Osteoblast (primary cell): Measurements from ENCODE around the gene UBE2L6. TPM values are rescaled to one million over a fixed set of nuclear protein-coding genes. Genes with fewer than 3 reads are reported as not detected.

Source experiments
- DNase-seq: peaks from one replicate; pipeline ENCODE4 v3.0.0; 2011; ENCODE audit warnings: low spot score, mixed read lengths; ENCODE audit not compliant: insufficient read length; ENCODE audit errors: missing footprints
- H2AFZ ChIP-seq: 2 replicates; pipeline ENCODE4 v1.6.0; 2011; ENCODE audit warnings: mild to moderate bottlenecking, low read length
- H3K27ac ChIP-seq: 2 replicates; pipeline ENCODE4 v1.5.1; 2011; ENCODE audit warnings: mild to moderate bottlenecking, low read depth, low read length, moderate library complexity
- H3K27me3 ChIP-seq: 2 replicates; pipeline ENCODE4 v1.6.0; 2012; ENCODE audit warnings: mild to moderate bottlenecking, control low read depth, inconsistent platforms, low read length, moderate library complexity; ENCODE audit not compliant: insufficient read depth
- H3K36me3 ChIP-seq: 2 replicates; pipeline ENCODE4 v1.5.1; 2011; ENCODE audit warnings: mild to moderate bottlenecking, low read length, control low read depth, moderate library complexity; ENCODE audit not compliant: insufficient read depth
- H3K4me1 ChIP-seq: 2 replicates; pipeline ENCODE4 v1.5.1; 2011; ENCODE audit warnings: mild to moderate bottlenecking, low read length, control low read depth, moderate library complexity; ENCODE audit not compliant: insufficient read depth
- H3K4me2 ChIP-seq: 2 replicates; pipeline ENCODE4 v1.6.0; 2011; ENCODE audit warnings: mild to moderate bottlenecking, low read length; ENCODE audit not compliant: insufficient read depth
- H3K4me3 ChIP-seq: fragments of 200-600 bp; sonication (generic); 3 replicates; pipeline ENCODE4 v1.5.1; 2012; ENCODE audit warnings: mild to moderate bottlenecking, low read length, inconsistent platforms; ENCODE audit not compliant: insufficient read depth
- H3K79me2 ChIP-seq: 2 replicates; pipeline ENCODE4 v1.6.0; 2012; ENCODE audit warnings: mild to moderate bottlenecking, low read length, control low read depth, inconsistent platforms; ENCODE audit not compliant: insufficient read depth
- H3K9me3 ChIP-seq: 2 replicates; pipeline ENCODE4 v1.5.1; 2011; ENCODE audit warnings: low read depth, low read length, control low read depth
- H4K20me1 ChIP-seq: 2 replicates; pipeline ENCODE4 v1.6.0; 2012; ENCODE audit warnings: mild to moderate bottlenecking, low read length, control low read depth; ENCODE audit not compliant: insufficient read depth
- CTCF ChIP-seq: IDR thresholded peaks from 2 replicates; pipeline ENCODE4 v1.5.1; 2011; ENCODE audit warnings: mild to moderate bottlenecking, low read depth, low read length, moderate library complexity; ENCODE audit errors: extremely low read depth
- total RNA-seq: library from RNA; depleted of rRNA; stranded (reverse); fragments of >200 nt; gene quantifications from 2 replicates; pipeline ENCODE4 v1.2.3, GENCODE V29; 2012

The UBE2L6 gene
- total RNA-seq, 1 donor: 65.9 TPM

DNA sequence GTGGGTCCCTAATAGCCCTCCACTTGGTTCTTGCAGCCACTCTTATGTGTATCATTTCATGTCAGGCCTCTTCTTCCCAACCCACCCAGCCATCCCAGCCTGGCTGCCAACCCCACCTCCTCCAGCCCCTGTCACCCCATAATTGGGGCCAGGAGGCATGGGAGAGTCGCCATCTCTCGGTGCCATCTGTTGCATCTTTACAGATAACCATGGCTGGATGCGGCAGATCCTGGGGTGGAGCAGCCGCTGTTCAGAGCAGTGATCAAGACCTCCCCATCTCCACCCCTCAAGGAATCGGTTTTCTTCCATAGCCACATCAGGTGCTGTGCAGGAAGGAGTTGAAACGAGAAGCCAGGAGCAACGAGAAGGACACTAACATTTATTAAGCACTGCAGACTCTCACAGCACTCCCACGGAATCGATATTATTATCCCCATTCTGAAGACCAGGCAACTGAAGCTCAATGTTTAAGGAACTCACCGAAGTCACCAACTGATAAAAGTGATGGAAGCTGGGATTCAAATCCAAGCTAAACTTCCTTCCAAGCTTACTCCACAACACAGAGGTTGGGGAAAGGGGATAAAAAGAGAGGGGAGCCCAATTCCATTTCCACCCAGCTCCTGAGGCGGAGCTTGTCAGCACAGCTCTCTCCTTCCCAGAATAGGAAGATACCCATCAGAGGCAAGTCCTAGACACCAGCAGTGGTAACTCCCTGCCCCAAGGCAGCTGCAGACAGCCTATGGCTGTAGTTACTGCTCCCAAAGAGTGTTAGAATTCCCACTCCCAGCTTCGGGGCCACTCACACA, 54.6 kb downstream of the UBE2L6 start:
- Histone ChIP-seq H3K4me2 (no peak overlapping the region), H3K9me3 (no peaks in the 10 kb centered on the region), H3K27ac (no peak overlapping the region), H3K36me3 (no peaks in the 10 kb centered on the region), H4K20me1 (no peaks in the 10 kb centered on the region), H3K4me3 (no peak overlapping the region), H2AFZ (no peak overlapping the region), H3K4me1 (peaks cover 4% of the 10 kb centered on the region), H3K79me2 (no peaks in the 10 kb centered on the region), H3K27me3 (no peaks in the 10 kb centered on the region)
- no peak for TF ChIP-seq CTCF
- DNase-seq: peak; percentile 51

DNA sequence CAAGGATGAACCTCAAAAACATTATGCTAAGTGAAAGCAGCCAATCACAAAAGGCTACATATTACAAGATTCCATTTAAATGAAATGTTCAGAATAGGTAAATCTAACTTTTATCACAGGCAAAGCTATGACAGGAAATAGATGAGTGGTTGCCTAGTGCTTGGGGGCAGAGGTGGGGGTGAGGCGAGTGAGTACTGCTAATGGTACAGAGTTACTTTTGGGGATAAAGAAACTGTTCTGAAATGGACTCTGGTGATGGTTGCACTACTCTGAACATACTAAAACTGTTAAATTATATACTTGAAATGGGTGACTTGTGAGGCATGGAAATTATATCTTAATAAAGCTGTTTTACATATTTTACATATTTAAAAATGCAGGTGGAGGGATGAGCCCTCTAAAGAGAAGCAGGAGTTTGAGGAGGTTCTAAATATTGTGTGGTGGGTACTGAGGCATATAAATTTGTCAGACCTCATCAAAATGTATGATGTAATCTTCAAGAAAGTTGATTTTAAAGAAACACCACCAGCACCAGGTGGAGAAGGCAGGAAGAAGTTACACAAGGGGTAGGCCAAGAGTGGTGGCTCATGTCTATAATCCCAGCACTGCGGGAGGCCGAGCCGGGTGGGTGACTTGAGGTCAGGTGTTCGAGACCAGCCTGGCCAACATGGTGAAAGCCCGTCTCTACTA, 55.6 kb downstream of the UBE2L6 start:
- Histone ChIP-seq H3K27ac (no peak overlapping the region), H3K4me2 (no peak overlapping the region), H3K36me3 (no peaks in the 10 kb centered on the region), H3K4me3 (no peak overlapping the region), H3K27me3 (no peaks in the 10 kb centered on the region), H4K20me1 (no peaks in the 10 kb centered on the region), H3K4me1 (peaks cover 4% of the 10 kb centered on the region), H2AFZ (no peak overlapping the region), H3K79me2 (no peaks in the 10 kb centered on the region), H3K9me3 (no peaks in the 10 kb centered on the region)
- no peak for TF ChIP-seq CTCF
- DNase-seq: no peak

- Histone ChIP-seq H3K4me1 (no peaks in the 10 kb centered on the region), H3K9me3 (no peaks in the 10 kb centered on the region), H3K36me3 (no peaks in the 10 kb centered on the region), H3K4me2 (no peak overlapping the region), H4K20me1 (no peaks in the 10 kb centered on the region), H2AFZ (no peak overlapping the region), H3K27me3 (no peaks in the 10 kb centered on the region), H3K27ac (no peak overlapping the region), H3K79me2 (no peaks in the 10 kb centered on the region), H3K4me3 (no peak overlapping the region)
- no peak for TF ChIP-seq CTCF
- DNase-seq: no peak
Observed at GRCh38 chr11:57508341-57509170, 58.9 kb downstream of the UBE2L6 start.
